ENCODE results near the gene CNTF. TPM values are rescaled to one million over a fixed set of nuclear protein-coding genes. Genes with fewer than 3 reads are reported as not detected.

CNTF gene
- total and polyA plus RNA-seq, 3 experiments from 2014 or later = 2.9 to 3.4 TPM; not detected in 1

DNA sequence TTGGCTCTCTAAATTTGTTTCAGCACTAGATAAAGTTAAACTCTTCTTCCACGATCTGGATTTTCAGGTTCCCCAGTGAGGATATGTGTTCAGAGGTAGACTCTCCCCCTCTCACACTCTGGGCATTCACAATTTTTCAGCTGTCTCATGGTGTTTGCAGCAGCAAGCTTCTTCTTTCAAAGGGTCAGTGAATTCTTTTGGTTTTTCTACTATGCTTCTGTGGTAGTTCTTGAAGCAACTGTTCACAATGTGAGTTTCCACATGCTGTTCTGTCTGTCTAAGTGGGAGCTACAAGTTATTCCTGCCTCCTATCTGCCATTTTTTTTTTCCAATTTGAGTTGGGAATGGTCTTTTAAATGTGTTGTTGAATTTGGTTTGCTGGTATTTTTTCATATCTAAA, 25.4 kb downstream of the CNTF start:
- H3K4me3 ChIP-seq (ENCODE audit: low read length) = no peak overlapping the region
- POLR2A ChIA-PET = no interaction called here
- Mint-ChIP-seq H3K9me3 (peaks cover 5 to 11% (median 8%) of the 10 kb centered on the region in 5 donors), H3K27ac (no peak overlapping the region), H3K36me3 (peaks cover 0 to 12% (median 0%) of the 10 kb centered on the region in 3 donors), H3K4me1 (no peaks in the 10 kb centered on the region), H3K4me3 (no peak overlapping the region), H3K27me3 (peaks cover 8% of the 10 kb centered on the region in 2 donors)
- H3K4me1 ChIP-seq (ENCODE audit: insufficient read depth, low read length) = no peaks in the 10 kb centered on the region
- no peaks in the 10 kb centered on the region for H3K9me3 ChIP-seq (ENCODE audit: low read length)
- no peak overlapping the region for H3K27ac ChIP-seq (ENCODE audit: low read depth, low read length)
- no peak for DNase-seq
- H3K36me3 ChIP-seq (ENCODE audit: insufficient read depth, low read length) = no peaks in the 10 kb centered on the region
- CTCF ChIA-PET = no interaction called here
- H3K27me3 ChIP-seq (ENCODE audit: insufficient read depth, low read length, poor library complexity, severe bottlenecking) = no peaks in the 10 kb centered on the region

DNA sequence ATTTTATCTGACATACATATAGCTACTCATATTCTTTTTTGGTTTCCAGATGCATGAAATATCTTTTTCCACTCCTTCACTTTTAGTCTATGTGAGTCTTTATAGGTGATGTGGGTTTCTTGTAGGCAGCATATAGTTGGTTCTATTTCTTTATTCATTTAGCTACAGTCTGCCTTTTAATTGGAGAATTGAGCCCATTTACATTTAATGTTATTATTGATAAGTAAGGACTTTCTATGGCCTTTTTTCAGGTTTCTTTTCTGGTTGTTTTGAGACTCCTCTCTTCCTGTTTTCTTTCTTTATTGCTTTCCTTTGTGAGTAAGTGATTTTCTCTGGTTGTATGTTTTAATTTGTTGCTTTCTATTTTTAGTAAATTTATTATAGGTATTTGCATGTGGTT, 27.2 kb downstream of the CNTF start:
- no peak for DNase-seq
- ChIA-PET CTCF (no interaction called here), POLR2A (no interaction called here)
- Histone ChIP-seq H3K9me3 (ENCODE audit: low read length) (no peaks in the 10 kb centered on the region), H3K4me3 (ENCODE audit: low read length) (no peak overlapping the region), H3K36me3 (ENCODE audit: insufficient read depth, low read length) (no peaks in the 10 kb centered on the region), H3K4me1 (ENCODE audit: insufficient read depth, low read length) (no peaks in the 10 kb centered on the region), H3K27ac (ENCODE audit: low read depth, low read length) (no peak overlapping the region), H3K27me3 (ENCODE audit: insufficient read depth, low read length, poor library complexity, severe bottlenecking) (no peaks in the 10 kb centered on the region)
- H3K27ac Mint-ChIP-seq = no peak overlapping the region
- peaks cover 5 to 11% (median 8%) of the 10 kb centered on the region in 5 donors for H3K9me3 Mint-ChIP-seq
- peaks cover 0 to 12% (median 0%) of the 10 kb centered on the region in 3 donors for H3K36me3 Mint-ChIP-seq
- no peak overlapping the region for H3K4me3 Mint-ChIP-seq
- H3K27me3 Mint-ChIP-seq = peaks cover 8% of the 10 kb centered on the region in 2 donors
- H3K4me1 Mint-ChIP-seq = peaks cover 2 to 7% (median 5%) of the 10 kb centered on the region in 3 donors

DNA sequence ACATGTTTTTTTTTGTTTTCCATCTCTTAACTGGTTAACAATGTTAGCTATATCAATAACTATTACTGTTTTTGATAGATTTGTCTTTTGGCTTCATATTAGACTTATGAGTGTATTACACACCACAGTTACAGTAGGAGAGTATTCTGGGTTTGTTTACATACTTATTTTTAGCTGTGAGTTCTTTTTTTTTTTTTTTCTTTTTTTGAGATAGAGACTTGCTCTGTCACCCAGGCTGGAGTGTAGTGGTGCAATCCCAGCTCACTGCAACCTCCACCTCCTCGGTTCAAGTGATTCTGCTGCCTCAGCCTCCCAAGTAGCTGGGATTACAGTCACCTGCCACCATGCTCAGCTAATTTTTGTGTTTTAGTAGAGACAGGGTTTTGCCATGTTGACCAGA, 28.0 kb downstream of the CNTF start:
- no peak for DNase-seq
- peaks cover 8% of the 10 kb centered on the region in 2 donors for H3K27me3 Mint-ChIP-seq
- H3K27ac Mint-ChIP-seq = no peak overlapping the region
- Histone ChIP-seq H3K36me3 (ENCODE audit: insufficient read depth, low read length) (no peaks in the 10 kb centered on the region), H3K27me3 (ENCODE audit: insufficient read depth, low read length, poor library complexity, severe bottlenecking) (no peaks in the 10 kb centered on the region), H3K4me1 (ENCODE audit: insufficient read depth, low read length) (no peaks in the 10 kb centered on the region), H3K9me3 (ENCODE audit: low read length) (no peaks in the 10 kb centered on the region), H3K4me3 (ENCODE audit: low read length) (no peak overlapping the region), H3K27ac (ENCODE audit: low read depth, low read length) (no peak overlapping the region)
- ChIA-PET POLR2A (interaction anchor here (0.6 kb wide), 1 partner anchor 75 kb away, joined by 3 read pairs; the partner anchor contains the start of gene LPXN), CTCF (no interaction called here)
- peaks cover 2 to 7% (median 5%) of the 10 kb centered on the region in 3 donors for H3K4me1 Mint-ChIP-seq
- no peak overlapping the region for H3K4me3 Mint-ChIP-seq
- peaks cover 0 to 12% (median 0%) of the 10 kb centered on the region in 3 donors for H3K36me3 Mint-ChIP-seq
- H3K9me3 Mint-ChIP-seq = peaks cover 5 to 11% (median 8%) of the 10 kb centered on the region in 5 donors

DNA sequence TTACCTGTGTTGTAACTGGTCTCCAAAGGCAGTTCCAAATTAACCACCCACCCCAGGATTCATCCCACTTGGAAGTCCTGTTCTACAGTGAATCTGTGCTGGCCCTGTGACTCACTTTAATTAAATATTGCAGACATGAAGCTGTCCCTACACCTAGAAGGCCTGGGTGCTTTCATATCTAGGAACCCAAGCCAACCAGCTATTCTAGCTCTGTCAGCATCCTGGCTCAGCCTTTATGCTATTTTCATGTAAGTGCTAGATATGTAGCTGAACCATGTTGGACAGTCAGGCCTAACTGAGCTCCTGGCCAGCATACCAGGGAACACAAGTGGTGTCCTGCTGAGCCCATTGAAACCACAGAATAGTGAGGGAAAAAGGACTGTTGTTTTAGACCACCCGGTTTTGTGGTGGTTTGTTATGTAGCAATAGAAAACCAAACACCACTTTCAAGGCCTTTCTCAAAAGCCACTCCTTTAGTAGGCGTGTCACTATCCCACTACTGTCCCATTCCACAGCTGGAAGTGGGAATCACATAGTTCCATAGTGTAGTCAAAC, 30.3 kb downstream of the CNTF start:
- DNase-seq = no peak
- H3K4me1 Mint-ChIP-seq = peaks cover 2 to 7% (median 5%) of the 10 kb centered on the region in 3 donors
- H3K4me1 ChIP-seq (ENCODE audit: insufficient read depth, low read length) = no peaks in the 10 kb centered on the region
- no peaks in the 10 kb centered on the region for H3K36me3 Mint-ChIP-seq
- peaks cover 3% of the 10 kb centered on the region in 2 donors for H3K27me3 Mint-ChIP-seq
- H3K27ac Mint-ChIP-seq = no peak overlapping the region
- ChIA-PET POLR2A (no interaction called here), CTCF (interaction anchor here (0.8 to 2.3 kb wide), 6 partner anchors 10 to 506 kb away, joined by 3 to 6 read pairs (median 4); no protein-coding TSS in a partner anchor)
- H3K9me3 ChIP-seq (ENCODE audit: low read length) = no peaks in the 10 kb centered on the region
- H3K36me3 ChIP-seq (ENCODE audit: insufficient read depth, low read length) = no peaks in the 10 kb centered on the region
- H3K4me3 ChIP-seq (ENCODE audit: low read length) = no peak overlapping the region
- H3K4me3 Mint-ChIP-seq = no peak overlapping the region
- H3K9me3 Mint-ChIP-seq = no peaks in the 10 kb centered on the region
- no peaks in the 10 kb centered on the region for H3K27me3 ChIP-seq (ENCODE audit: insufficient read depth, low read length, poor library complexity, severe bottlenecking)
- no peak overlapping the region for H3K27ac ChIP-seq (ENCODE audit: low read depth, low read length)

DNA sequence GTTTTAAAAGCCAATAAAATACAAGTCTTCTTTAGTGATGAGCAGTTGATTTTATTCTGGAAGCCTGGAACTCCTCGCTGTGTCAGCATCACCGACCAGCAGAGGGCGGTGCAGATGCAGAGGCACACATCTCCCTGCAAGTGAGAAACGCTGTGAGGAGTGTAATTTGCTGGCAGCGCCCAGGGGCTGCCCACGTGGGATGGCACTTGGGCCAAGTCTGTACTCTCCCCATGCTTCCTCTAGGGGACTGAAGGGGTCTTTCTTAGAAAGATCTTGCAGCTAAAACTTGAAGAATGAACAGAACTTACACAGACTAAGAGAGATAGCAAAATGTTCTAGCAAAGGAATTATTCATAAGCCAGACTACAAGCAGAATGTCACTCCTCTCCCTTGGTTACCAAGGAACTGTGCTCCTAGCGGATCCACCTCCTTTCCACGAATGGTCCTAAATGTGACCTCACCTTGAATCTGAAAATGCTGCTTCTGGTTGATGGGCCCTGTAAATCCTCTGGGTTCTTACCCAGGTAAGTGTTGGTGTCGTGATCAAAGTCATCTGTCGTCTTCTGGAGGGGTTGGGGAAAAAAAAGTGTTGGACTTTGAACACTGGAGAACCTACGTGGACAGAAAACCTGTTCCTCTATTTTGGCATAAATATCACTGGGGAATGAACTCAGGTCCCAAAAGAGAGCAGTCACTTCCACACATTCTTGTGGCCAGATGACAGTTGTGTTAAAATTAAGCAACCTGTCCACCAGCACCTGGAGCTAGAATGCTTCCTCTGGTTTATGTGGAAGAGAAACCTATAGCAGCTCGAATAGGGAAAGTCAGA, 31.8 kb downstream of the CNTF start:
- Histone ChIP-seq H3K27ac (ENCODE audit: low read depth, low read length) (no peak overlapping the region), H3K36me3 (ENCODE audit: insufficient read depth, low read length) (no peaks in the 10 kb centered on the region), H3K27me3 (ENCODE audit: insufficient read depth, low read length, poor library complexity, severe bottlenecking) (no peaks in the 10 kb centered on the region), H3K4me3 (ENCODE audit: low read length) (no peak overlapping the region), H3K4me1 (ENCODE audit: insufficient read depth, low read length) (no peaks in the 10 kb centered on the region), H3K9me3 (ENCODE audit: low read length) (no peaks in the 10 kb centered on the region)
- H3K27me3 Mint-ChIP-seq = peaks cover 3 to 4% of the 10 kb centered on the region in 2 donors
- no peak overlapping the region for H3K4me3 Mint-ChIP-seq
- ChIA-PET POLR2A (no interaction called here), CTCF (interaction anchor here (0.7 to 2.3 kb wide), 7 partner anchors 14 to 504 kb away, joined by 3 to 7 read pairs (median 5); no protein-coding TSS in a partner anchor)
- no peaks in the 10 kb centered on the region for H3K36me3 Mint-ChIP-seq
- DNase-seq = peak; percentile 55 to 78 (median 58)
- H3K9me3 Mint-ChIP-seq = no peaks in the 10 kb centered on the region
- no peak overlapping the region for H3K27ac Mint-ChIP-seq
- H3K4me1 Mint-ChIP-seq = peaks cover 2 to 7% (median 5%) of the 10 kb centered on the region in 3 donors

DNA sequence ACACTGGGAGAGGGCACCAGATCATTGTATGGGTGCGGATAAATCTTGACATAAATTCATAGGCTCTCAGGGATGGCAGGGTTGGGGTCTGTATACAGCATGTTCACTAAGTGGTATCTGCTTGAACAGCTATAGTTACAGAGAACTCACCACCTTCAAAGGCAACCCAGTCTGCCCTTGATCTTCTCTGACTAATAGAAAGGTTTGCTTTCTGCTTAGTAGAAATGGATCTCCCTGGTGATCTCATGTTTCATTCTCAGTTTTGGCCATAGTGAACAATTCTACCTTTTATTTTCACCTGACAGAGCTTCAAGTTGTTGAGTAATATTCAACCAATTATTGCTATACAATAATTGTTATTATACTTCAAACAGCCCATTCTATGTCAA, 32.4 kb downstream of the CNTF start:
- Histone ChIP-seq H3K4me1 (ENCODE audit: insufficient read depth, low read length) (no peaks in the 10 kb centered on the region), H3K4me3 (ENCODE audit: low read length) (no peak overlapping the region), H3K9me3 (ENCODE audit: low read length) (no peaks in the 10 kb centered on the region), H3K27ac (ENCODE audit: low read depth, low read length) (no peak overlapping the region), H3K27me3 (ENCODE audit: insufficient read depth, low read length, poor library complexity, severe bottlenecking) (no peaks in the 10 kb centered on the region), H3K36me3 (ENCODE audit: insufficient read depth, low read length) (no peaks in the 10 kb centered on the region)
- DNase-seq = no peak
- H3K4me1 Mint-ChIP-seq = peaks cover 2 to 7% (median 5%) of the 10 kb centered on the region in 3 donors
- H3K9me3 Mint-ChIP-seq = no peaks in the 10 kb centered on the region
- CTCF ChIA-PET = interaction anchor here (1.1 to 2.3 kb wide), 6 partner anchors 22 to 503 kb away, joined by 3 to 7 read pairs (median 6); no protein-coding TSS in a partner anchor
- peaks cover 3 to 4% of the 10 kb centered on the region in 2 donors for H3K27me3 Mint-ChIP-seq
- POLR2A ChIA-PET = no interaction called here
- H3K27ac Mint-ChIP-seq = no peak overlapping the region
- H3K36me3 Mint-ChIP-seq = no peaks in the 10 kb centered on the region
- H3K4me3 Mint-ChIP-seq = no peak overlapping the region

DNA sequence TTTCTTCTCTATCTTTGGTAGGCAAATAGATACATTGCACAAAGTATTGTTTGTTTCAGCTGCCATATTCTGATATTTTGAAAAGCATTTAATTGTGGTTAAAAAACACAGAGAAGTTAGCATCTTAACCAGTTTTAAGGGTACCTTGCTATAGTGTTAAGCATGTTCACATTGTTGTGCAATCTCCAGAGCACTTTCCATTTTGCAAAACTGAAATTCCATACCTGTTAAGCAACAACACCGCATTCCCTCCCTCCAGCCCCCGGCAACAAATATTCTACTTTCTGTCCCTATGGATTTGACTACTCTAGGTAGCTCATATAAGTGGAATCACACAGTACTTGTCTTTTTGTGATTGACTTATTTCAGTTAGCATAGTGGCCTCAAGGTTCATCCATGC, 33.9 kb downstream of the CNTF start:
- no peak for DNase-seq
- Histone ChIP-seq H3K9me3 (ENCODE audit: low read length) (no peaks in the 10 kb centered on the region), H3K27me3 (ENCODE audit: insufficient read depth, low read length, poor library complexity, severe bottlenecking) (no peaks in the 10 kb centered on the region), H3K27ac (ENCODE audit: low read depth, low read length) (no peak overlapping the region), H3K4me3 (ENCODE audit: low read length) (no peak overlapping the region), H3K36me3 (ENCODE audit: insufficient read depth, low read length) (no peaks in the 10 kb centered on the region), H3K4me1 (ENCODE audit: insufficient read depth, low read length) (no peaks in the 10 kb centered on the region)
- Mint-ChIP-seq H3K27me3 (peaks cover 4 to 8% of the 10 kb centered on the region in 2 donors), H3K27ac (no peak overlapping the region), H3K9me3 (no peaks in the 10 kb centered on the region), H3K36me3 (no peaks in the 10 kb centered on the region), H3K4me3 (no peak overlapping the region), H3K4me1 (peaks cover 2 to 7% (median 5%) of the 10 kb centered on the region in 3 donors)
- POLR2A ChIA-PET = no interaction called here
- CTCF ChIA-PET = interaction anchor here (1.2 to 2.3 kb wide), 2 partner anchors 30 to 132 kb away, joined by 3 to 7 read pairs; no protein-coding TSS in a partner anchor

DNA sequence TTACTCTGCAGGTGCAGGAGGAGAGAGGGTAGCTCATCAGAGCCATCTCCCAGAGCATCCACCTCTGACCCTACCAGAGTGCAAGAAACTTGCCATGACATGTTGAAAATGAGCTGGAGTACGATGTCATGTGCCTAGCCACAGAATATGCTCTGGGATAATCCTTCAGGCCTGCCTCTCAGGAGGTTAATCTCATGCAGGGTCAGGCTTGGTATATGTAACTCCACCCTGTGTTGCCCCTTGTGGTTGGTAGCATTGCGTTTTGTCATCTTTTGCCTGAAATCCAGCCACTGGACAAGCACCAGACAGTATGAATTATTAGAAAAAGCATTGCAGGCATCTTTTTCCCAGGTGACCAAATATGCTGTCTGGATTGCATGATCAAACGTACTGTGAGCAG, 36.2 kb downstream of the CNTF start:
- Histone ChIP-seq H3K4me3 (ENCODE audit: low read length) (no peak overlapping the region), H3K4me1 (ENCODE audit: insufficient read depth, low read length) (no peaks in the 10 kb centered on the region)

More for the DNA sequence above, 36.2 kb downstream of the CNTF start:
- Histone ChIP-seq H3K36me3 (ENCODE audit: insufficient read depth, low read length) (no peaks in the 10 kb centered on the region), H3K27me3 (ENCODE audit: insufficient read depth, low read length, poor library complexity, severe bottlenecking) (no peaks in the 10 kb centered on the region), H3K9me3 (ENCODE audit: low read length) (no peaks in the 10 kb centered on the region), H3K27ac (ENCODE audit: low read depth, low read length) (no peak overlapping the region)
- peaks cover 8 to 16% of the 10 kb centered on the region in 2 donors for H3K27me3 Mint-ChIP-seq
- ChIA-PET CTCF (interaction anchor here (1.0 to 1.4 kb wide), 2 partner anchors 18 to 499 kb away, joined by 3 to 4 read pairs; no protein-coding TSS in a partner anchor), POLR2A (no interaction called here)
- H3K9me3 Mint-ChIP-seq = no peaks in the 10 kb centered on the region
- DNase-seq = no peak
- no peak overlapping the region for H3K27ac Mint-ChIP-seq
- H3K4me3 Mint-ChIP-seq = no peak overlapping the region
- peaks cover 2 to 7% (median 5%) of the 10 kb centered on the region in 3 donors for H3K4me1 Mint-ChIP-seq
- no peaks in the 10 kb centered on the region for H3K36me3 Mint-ChIP-seq
